ENCODE results near the gene REEP3. TPM values are rescaled to one million over a fixed set of nuclear protein-coding genes. Genes with fewer than 3 reads are reported as not detected.

Gene REEP3, protein sequence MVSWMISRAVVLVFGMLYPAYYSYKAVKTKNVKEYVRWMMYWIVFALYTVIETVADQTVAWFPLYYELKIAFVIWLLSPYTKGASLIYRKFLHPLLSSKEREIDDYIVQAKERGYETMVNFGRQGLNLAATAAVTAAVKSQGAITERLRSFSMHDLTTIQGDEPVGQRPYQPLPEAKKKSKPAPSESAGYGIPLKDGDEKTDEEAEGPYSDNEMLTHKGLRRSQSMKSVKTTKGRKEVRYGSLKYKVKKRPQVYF
- 38.5 TPM for polyA plus RNA-seq (2013, experiment 1 of 2)
- 42.0 TPM for polyA plus RNA-seq (2013, experiment 2 of 2)

- no peak within 1 kb of the TSS for H2AK5ac ChIP-seq (ENCODE audit: low read length, severe bottlenecking)
- H4K8ac ChIP-seq (ENCODE audit: low read length): peak within 1 kb of the TSS; percentile 96
- DNase-seq: peak; percentile 72
- peak within 1 kb of the TSS; percentile 79 for H3K4me2 ChIP-seq (ENCODE audit: low read length, poor library complexity, severe bottlenecking)
- H3K36me3 ChIP-seq (ENCODE audit: control insufficient read depth in 1 of 2, insufficient read depth in 2 of 2, low read depth in 1 of 2, low read length in 2 of 2): peaks cover 4% of the 10 kb centered on the region in 2 experiments
- H2BK15ac ChIP-seq (ENCODE audit: low read depth, poor library complexity, severe bottlenecking): peak within 1 kb of the TSS; percentile 90
- H3K79me1 ChIP-seq (replicated peaks; ENCODE audit: low read length, poor library complexity, severe bottlenecking): no peaks in the 10 kb centered on the region
- peak within 1 kb of the TSS; percentile 69 to 100 for H3K14ac ChIP-seq (ENCODE audit: low read length in 2 of 2)
- H2BK5ac ChIP-seq (ENCODE audit: low read depth, low read length, poor library complexity, severe bottlenecking): peak within 1 kb of the TSS; percentile 92
- no peaks in the 10 kb centered on the region for H3K27me3 ChIP-seq (ENCODE audit: control insufficient read depth in 1 of 2, insufficient read depth in 1 of 2, low read length in 2 of 2)
- no peaks in the 10 kb centered on the region for H3K9me3 ChIP-seq (ENCODE audit: control insufficient read depth, low read length)
- peak within 1 kb of the TSS; percentile 89 for H4K91ac ChIP-seq (ENCODE audit: low read length)
- peak within 1 kb of the TSS; percentile 98 for H3K9ac ChIP-seq (ENCODE audit: low read length)
- H3K18ac ChIP-seq (ENCODE audit: low read depth in 1 of 2, low read length in 2 of 2): peak within 1 kb of the TSS; percentile 100
- peak within 1 kb of the TSS; percentile 61 to 89 for H2BK12ac ChIP-seq (ENCODE audit: low read length in 2 of 2)
- peak within 1 kb of the TSS; percentile 61 to 100 for H3K4ac ChIP-seq (ENCODE audit: low read depth in 1 of 2, low read length in 2 of 2)
- peak within 1 kb of the TSS; percentile 92 to 96 for H3K4me3 ChIP-seq (ENCODE audit: insufficient read depth in 1 of 2, low read depth in 1 of 2, low read length in 2 of 2)
- H3K27ac ChIP-seq (ENCODE audit: low read length, poor library complexity, severe bottlenecking): peak within 1 kb of the TSS; percentile 97
- H3K23ac ChIP-seq (ENCODE audit: low read length in 2 of 2): peak within 1 kb of the TSS in 1 of 2 experiments; percentile 89
- peaks cover 6% of the 10 kb centered on the region for H3K4me1 ChIP-seq (ENCODE audit: control insufficient read depth, insufficient read depth, low read depth, low read length)
- peak within 1 kb of the TSS; percentile 95 for H2AFZ ChIP-seq (ENCODE audit: low read depth, low read length)
- 17% methylated on average over 19 of the region's 52 CpGs for WGBS
- H2BK120ac ChIP-seq (ENCODE audit: low read depth, low read length): peak within 1 kb of the TSS; percentile 88
Observed at GRCh38 chr10:63520500-63521415, at the start of gene REEP3. TSS of gene REEP3 (plus strand) at chr10:63521401. CDS start at chr10:63521546, 145 bp downstream.

DNA sequence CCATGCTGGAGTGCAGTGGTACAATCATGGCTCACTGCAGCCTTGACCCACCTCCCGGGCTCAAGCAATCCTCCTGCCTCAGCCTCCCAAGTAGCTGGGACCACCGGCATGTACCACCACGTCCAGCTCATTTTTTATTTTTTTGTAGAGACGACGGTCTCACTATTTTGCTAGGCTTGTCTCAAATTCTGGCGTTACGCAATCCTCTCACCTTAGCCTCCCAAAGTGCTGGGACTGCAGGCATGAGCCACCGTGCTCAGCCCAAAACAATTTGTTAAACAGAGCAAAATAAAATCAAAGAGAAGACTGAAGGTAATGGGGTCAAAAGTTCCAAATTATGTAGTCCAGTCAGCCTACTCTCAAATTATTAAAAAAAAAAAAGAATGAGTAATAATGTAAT is 46.7 kb upstream of the REEP3 start:
- no peak overlapping the region for H3K23ac ChIP-seq (ENCODE audit: low read length in 2 of 2)
- H3K4ac ChIP-seq (ENCODE audit: low read depth in 1 of 2, low read length in 2 of 2): no peak overlapping the region
- H2BK5ac ChIP-seq (ENCODE audit: low read depth, low read length, poor library complexity, severe bottlenecking): no peak overlapping the region
- H3K9ac ChIP-seq (ENCODE audit: low read length): no peak overlapping the region
- DNase-seq: no peak
- no peak overlapping the region for H2BK120ac ChIP-seq (ENCODE audit: low read depth, low read length)
- H3K79me1 ChIP-seq (replicated peaks; ENCODE audit: low read length, poor library complexity, severe bottlenecking): peaks cover 11% of the 10 kb centered on the region
- no peak overlapping the region for H3K27ac ChIP-seq (ENCODE audit: low read length, poor library complexity, severe bottlenecking)
- H3K14ac ChIP-seq (ENCODE audit: low read length in 2 of 2): no peak overlapping the region
- H3K27me3 ChIP-seq (ENCODE audit: control insufficient read depth in 1 of 2, insufficient read depth in 1 of 2, low read length in 2 of 2): no peaks in the 10 kb centered on the region
- no peak overlapping the region for H4K91ac ChIP-seq (ENCODE audit: low read length)
- H2BK12ac ChIP-seq (ENCODE audit: low read length in 2 of 2): no peak overlapping the region
- no peak overlapping the region for H4K8ac ChIP-seq (ENCODE audit: low read length)
- H2BK15ac ChIP-seq (ENCODE audit: low read depth, poor library complexity, severe bottlenecking): no peak overlapping the region
- no peak overlapping the region for H2AFZ ChIP-seq (ENCODE audit: low read depth, low read length)
- no peaks in the 10 kb centered on the region for H3K36me3 ChIP-seq (ENCODE audit: control insufficient read depth in 1 of 2, insufficient read depth in 2 of 2, low read depth in 1 of 2, low read length in 2 of 2)
- no peak overlapping the region for H3K4me2 ChIP-seq (ENCODE audit: low read length, poor library complexity, severe bottlenecking)
- H3K9me3 ChIP-seq (ENCODE audit: control insufficient read depth, low read length): no peaks in the 10 kb centered on the region
- H3K4me1 ChIP-seq (ENCODE audit: control insufficient read depth, insufficient read depth, low read depth, low read length): peaks cover 5% of the 10 kb centered on the region
- no peak overlapping the region for H3K18ac ChIP-seq (ENCODE audit: low read depth in 1 of 2, low read length in 2 of 2)
- no peak overlapping the region for H3K4me3 ChIP-seq (ENCODE audit: insufficient read depth in 1 of 2, low read depth in 1 of 2, low read length in 2 of 2)
- H2AK5ac ChIP-seq (ENCODE audit: low read length, severe bottlenecking): no peak overlapping the region
- over 99% methylated on average over 7 of the region's 8 CpGs for WGBS

DNA sequence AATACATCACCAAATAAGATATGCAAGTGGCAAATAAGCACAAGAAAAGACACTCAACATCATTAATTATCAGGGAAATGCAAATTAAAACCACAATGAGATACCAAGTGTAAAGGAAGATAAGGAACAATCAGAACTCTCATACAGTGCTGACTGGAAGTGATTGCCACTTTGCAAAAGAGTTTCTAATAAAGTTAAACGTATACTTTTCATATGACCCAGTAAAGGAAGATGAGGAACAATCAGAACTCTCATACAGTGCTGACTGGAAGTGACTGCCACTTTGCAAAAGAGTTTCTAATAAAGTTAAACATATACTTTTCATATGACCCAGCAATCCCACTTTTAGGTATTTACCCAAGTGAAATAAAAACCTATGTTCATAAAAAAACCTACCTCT is 43.3 kb upstream of the REEP3 start:
- H2AFZ ChIP-seq (ENCODE audit: low read depth, low read length): no peak overlapping the region
- H3K14ac ChIP-seq (ENCODE audit: low read length in 2 of 2): no peak overlapping the region
- no peak overlapping the region for H2AK5ac ChIP-seq (ENCODE audit: low read length, severe bottlenecking)
- no peak overlapping the region for H3K4me2 ChIP-seq (ENCODE audit: low read length, poor library complexity, severe bottlenecking)
- H4K91ac ChIP-seq (ENCODE audit: low read length): no peak overlapping the region
- H4K8ac ChIP-seq (ENCODE audit: low read length): no peak overlapping the region
- no peak overlapping the region for H2BK120ac ChIP-seq (ENCODE audit: low read depth, low read length)
- H2BK15ac ChIP-seq (ENCODE audit: low read depth, poor library complexity, severe bottlenecking): no peak overlapping the region
- H3K36me3 ChIP-seq (ENCODE audit: control insufficient read depth in 1 of 2, insufficient read depth in 2 of 2, low read depth in 1 of 2, low read length in 2 of 2): no peaks in the 10 kb centered on the region
- peaks cover 11% of the 10 kb centered on the region for H3K79me1 ChIP-seq (replicated peaks; ENCODE audit: low read length, poor library complexity, severe bottlenecking)
- no peak for DNase-seq
- no peak overlapping the region for H3K4ac ChIP-seq (ENCODE audit: low read depth in 1 of 2, low read length in 2 of 2)
- H3K27me3 ChIP-seq (ENCODE audit: control insufficient read depth in 1 of 2, insufficient read depth in 1 of 2, low read length in 2 of 2): no peaks in the 10 kb centered on the region
- no peak overlapping the region for H3K27ac ChIP-seq (ENCODE audit: low read length, poor library complexity, severe bottlenecking)
- no peaks in the 10 kb centered on the region for H3K9me3 ChIP-seq (ENCODE audit: control insufficient read depth, low read length)
- H2BK12ac ChIP-seq (ENCODE audit: low read length in 2 of 2): no peak overlapping the region
- 92% methylated on average over 1 of the region's 1 CpG for WGBS
- no peak overlapping the region for H3K9ac ChIP-seq (ENCODE audit: low read length)
- H3K4me1 ChIP-seq (ENCODE audit: control insufficient read depth, insufficient read depth, low read depth, low read length): peaks cover 4% of the 10 kb centered on the region
- H3K23ac ChIP-seq (ENCODE audit: low read length in 2 of 2): no peak overlapping the region
- H2BK5ac ChIP-seq (ENCODE audit: low read depth, low read length, poor library complexity, severe bottlenecking): no peak overlapping the region
- H3K18ac ChIP-seq (ENCODE audit: low read depth in 1 of 2, low read length in 2 of 2): no peak overlapping the region
- no peak overlapping the region for H3K4me3 ChIP-seq (ENCODE audit: insufficient read depth in 1 of 2, low read depth in 1 of 2, low read length in 2 of 2)

DNA sequence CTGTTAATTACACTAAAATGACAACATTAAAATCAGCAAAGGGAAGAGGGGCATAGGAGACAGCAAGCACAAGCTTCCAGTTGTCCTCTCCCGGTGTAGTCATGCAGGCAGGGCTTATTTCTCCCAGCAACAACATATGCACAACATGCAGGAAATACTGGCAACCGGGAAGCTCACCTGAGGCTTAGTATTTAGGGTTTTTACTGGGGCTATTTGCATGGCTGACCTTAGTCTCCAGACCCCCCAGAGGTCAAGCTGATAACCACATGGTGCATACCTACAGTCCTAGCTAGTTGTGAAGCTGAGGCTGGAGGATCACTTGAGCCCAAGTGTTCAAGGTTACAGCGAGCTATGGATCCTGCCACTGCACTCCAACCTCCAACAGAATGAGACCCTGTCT is 42.6 kb upstream of the REEP3 start:
- no peak overlapping the region for H3K23ac ChIP-seq (ENCODE audit: low read length in 2 of 2)
- peaks cover 4% of the 10 kb centered on the region for H3K4me1 ChIP-seq (ENCODE audit: control insufficient read depth, insufficient read depth, low read depth, low read length)
- H3K14ac ChIP-seq (ENCODE audit: low read length in 2 of 2): no peak overlapping the region
- H3K4me2 ChIP-seq (ENCODE audit: low read length, poor library complexity, severe bottlenecking): no peak overlapping the region
- H3K9ac ChIP-seq (ENCODE audit: low read length): no peak overlapping the region
- peaks cover 12% of the 10 kb centered on the region for H3K79me1 ChIP-seq (replicated peaks; ENCODE audit: low read length, poor library complexity, severe bottlenecking)
- 67% methylated on average over 2 of the region's 3 CpGs for WGBS
- no peak overlapping the region for H2BK5ac ChIP-seq (ENCODE audit: low read depth, low read length, poor library complexity, severe bottlenecking)
- no peak for DNase-seq
- no peaks in the 10 kb centered on the region for H3K36me3 ChIP-seq (ENCODE audit: control insufficient read depth in 1 of 2, insufficient read depth in 2 of 2, low read depth in 1 of 2, low read length in 2 of 2)
- H3K4me3 ChIP-seq (ENCODE audit: insufficient read depth in 1 of 2, low read depth in 1 of 2, low read length in 2 of 2): no peak overlapping the region
- no peak overlapping the region for H4K8ac ChIP-seq (ENCODE audit: low read length)
- no peak overlapping the region for H3K27ac ChIP-seq (ENCODE audit: low read length, poor library complexity, severe bottlenecking)
- no peak overlapping the region for H2AK5ac ChIP-seq (ENCODE audit: low read length, severe bottlenecking)
- no peaks in the 10 kb centered on the region for H3K27me3 ChIP-seq (ENCODE audit: control insufficient read depth in 1 of 2, insufficient read depth in 1 of 2, low read length in 2 of 2)
- H2AFZ ChIP-seq (ENCODE audit: low read depth, low read length): no peak overlapping the region
- H2BK120ac ChIP-seq (ENCODE audit: low read depth, low read length): no peak overlapping the region
- no peak overlapping the region for H2BK12ac ChIP-seq (ENCODE audit: low read length in 2 of 2)
- H3K18ac ChIP-seq (ENCODE audit: low read depth in 1 of 2, low read length in 2 of 2): no peak overlapping the region
- H3K9me3 ChIP-seq (ENCODE audit: control insufficient read depth, low read length): no peaks in the 10 kb centered on the region
- H3K4ac ChIP-seq (ENCODE audit: low read depth in 1 of 2, low read length in 2 of 2): no peak overlapping the region
- H4K91ac ChIP-seq (ENCODE audit: low read length): no peak overlapping the region
- H2BK15ac ChIP-seq (ENCODE audit: low read depth, poor library complexity, severe bottlenecking): no peak overlapping the region

All from mesenchymal stem cell (in vitro differentiated cells and primary cell).